Inflammatory macrophage treated with lipopolysaccharide for 1 hour (primary cell): ENCODE data around the gene LARP6.
"Not testable (repeated sequence)": the region's sequence is repeated elsewhere in the genome, so short reads cannot be mapped to it uniquely, and the experiment has no call there.

Source experiments
- DNase-seq, 2 donors: peaks; one replicate each; pipeline ENCODE4 v3.0.0-alpha.2; 2020 to 2022

Gene LARP6

DNA sequence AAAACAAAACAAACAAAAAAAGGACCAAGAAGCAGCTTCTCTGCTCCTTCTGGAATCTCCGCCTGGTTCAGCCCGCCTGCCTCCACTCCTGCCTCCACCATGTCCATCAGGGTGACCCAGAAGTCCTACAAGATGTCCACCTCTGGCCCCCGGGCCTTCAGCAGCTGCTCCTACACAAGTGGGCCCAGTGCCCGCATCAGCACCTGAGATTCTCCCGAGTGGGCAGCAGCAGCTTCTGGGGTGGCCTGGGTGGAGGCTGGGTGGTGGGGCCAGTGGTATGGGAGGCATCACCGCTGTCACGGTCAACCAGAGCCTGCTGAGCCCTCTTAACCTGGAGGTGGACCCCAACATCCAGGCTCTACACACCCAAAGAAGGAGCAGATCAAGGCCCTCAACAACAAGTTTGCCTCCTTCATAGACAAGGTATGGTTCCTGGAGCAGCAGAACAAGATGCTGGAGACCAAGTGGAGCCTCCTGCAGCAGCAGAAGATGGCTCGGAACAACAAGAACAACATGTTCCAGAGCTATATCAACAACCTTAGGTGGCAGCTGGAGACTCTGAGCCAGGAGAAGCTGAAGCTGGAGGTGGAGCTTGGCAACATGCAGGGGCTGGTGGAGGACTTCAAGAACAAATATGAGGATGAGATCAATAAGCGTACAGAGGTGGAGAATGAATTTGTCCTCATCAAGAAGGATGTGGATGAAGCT is 4.8 kb upstream of the LARP6 start:
- DNase-seq: not testable (repeated sequence)

DNA sequence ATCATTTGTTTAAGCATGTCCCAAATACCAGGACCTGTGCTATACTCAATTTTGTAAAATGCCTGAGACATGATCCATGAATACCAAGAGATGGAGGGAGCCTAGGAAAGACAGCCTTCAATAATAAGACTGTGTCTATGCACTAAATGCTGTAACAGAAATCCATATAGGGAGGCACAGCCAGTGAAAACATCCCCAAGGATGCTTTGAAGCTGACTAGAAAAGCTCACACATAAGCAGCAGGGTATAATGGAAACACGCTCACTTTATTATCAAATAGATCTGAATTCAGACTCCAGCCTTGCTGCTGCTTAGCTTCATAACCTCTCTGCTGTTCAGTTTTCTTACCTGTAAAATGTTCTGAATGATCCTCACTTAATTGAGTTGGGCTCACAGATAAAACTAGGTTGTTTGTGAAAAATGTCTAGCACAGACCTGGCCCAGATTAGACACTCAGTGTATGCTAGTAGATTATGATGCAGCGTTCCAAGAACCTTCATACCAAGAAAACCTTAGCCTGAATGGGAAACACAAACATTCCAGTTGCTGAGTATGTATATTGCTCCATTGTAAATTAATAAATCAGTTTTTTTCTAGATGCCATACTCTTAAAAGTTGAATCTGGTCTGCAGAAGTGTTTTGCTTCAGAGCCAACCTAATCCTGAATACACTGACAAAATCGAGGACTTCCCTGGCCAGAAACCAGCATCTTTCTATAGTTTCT is 3.8 kb upstream of the LARP6 start:
- no peak for DNase-seq

GRCh38 chr15:70856884-70857561 is 3.1 kb upstream of the LARP6 start:
- no peak for DNase-seq

- no peak for DNase-seq
Observed at GRCh38 chr15:70856177-70856883, 2.4 kb upstream of the LARP6 start.

DNA sequence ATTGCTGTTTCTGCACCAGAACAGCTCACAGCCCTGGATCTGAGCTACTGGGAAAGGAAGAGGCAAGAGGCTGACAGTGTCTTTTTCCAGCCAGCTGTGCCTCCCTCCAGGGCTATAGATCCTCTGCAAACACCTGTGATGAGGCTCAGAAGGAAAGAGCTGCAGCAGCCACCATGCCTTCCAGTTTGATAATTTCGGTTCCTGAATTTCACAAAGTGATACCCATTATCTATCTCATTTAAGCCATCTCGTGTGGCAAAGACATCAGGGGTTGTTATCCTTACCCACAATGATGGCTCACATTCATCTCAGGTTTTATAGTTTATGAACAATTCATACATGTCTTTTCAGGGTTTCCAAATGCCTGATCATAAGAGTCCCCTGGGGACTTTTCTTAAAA is 1.8 kb upstream of the LARP6 start:
- DNase-seq: no peak

GRCh38 chr15:70854666-70854976 is 664 bp upstream of the LARP6 start:
- no peak for DNase-seq

DNA sequence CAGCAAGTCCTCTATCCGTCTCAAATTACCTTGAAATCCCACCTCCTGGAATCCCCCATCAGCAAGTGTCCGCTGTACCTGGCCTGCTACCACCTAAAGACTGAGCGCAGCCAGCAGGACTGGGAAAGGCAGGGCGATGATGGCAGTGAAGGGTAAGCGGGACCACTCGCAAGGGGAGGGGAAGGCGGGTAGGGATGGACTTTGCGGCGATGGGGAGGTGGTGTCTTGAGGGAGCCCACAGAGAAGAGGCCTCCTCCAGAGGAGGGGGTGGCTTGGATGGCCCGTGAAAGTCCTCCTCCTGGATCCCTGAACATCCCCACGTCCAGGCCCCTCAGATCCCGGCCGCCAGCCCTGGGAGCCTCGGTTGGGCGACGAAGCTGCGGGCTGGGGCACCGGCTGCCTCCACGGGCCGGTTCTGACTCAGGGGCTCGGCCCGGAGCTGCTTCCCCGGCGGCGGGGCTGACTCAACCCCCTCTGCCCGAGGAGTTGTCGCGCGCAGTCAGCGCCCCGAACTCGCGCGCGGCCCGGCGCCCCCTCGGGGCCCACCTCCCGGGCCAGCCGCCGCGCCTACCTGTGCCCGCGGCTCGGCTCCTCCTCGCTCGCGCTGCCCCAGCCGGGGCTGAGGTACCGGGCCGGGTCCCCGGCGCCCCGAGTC is 512 bp downstream of the LARP6 start:
- no peak for DNase-seq

DNA sequence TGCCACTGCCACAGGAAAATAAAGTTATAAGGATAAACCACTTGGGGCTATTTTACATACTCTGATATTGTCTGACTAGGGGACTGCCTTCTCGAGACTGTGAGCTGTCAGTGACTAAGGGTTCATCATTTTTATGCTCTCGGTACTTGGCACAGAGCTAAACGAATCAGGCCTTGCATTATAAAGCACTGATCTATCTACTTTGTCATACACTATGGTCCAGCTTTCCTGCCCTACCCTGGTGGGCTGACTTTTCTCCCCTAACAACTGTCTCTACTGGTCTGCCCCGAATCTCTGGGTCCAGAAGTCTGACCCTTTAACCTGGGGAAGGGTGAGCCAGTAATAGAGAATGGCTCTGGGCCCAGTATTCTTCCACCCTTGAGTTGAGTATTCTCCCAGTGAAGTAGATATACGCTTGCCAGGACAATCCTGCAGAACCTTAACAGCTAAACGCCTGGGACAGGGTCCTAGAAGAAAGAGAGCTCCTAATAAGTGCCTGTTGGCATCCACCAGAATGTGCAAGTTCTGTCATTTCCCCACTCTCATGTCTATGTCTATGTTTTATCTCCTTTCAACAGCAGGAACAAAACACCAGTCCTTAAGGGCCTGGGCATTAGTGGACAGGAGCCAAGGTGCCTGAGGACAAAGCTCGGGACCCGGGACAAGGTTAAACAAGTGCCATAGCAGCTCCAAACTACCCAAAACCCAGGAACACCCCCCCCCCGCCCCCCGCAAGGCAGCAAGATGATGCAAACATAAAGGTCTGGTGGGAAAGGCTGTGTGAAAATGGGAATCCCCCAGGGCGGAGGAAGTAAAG is 1.2 kb downstream of the LARP6 start:
- DNase-seq: no peak

DNA sequence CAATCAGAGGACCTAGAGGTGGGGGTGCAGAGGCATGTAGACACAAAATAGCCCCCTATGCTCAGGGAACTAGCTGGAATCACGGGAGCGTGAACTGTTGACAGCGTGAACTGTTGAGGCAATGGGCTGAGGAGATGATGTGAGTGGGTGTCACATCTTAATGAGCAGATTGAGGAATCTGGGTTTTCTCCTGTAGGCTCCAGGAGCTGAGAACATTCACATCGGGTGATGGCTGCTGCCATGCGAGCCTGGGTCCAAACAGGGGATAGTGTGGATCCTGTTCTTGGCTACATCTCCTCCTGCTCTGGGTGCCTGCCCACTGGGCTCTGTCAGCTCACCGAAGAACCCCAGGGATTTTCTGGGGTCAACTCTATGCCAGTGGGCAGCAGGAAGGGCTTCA is 2.1 kb downstream of the LARP6 start:
- no peak for DNase-seq

- no peak for DNase-seq
Observed at GRCh38 chr15:70845602-70846360, 8.2 kb downstream of the LARP6 start.

GRCh38 chr15:70837476-70837875 is 16.5 kb downstream of the LARP6 start:
- no peak for DNase-seq

- DNase-seq: no peak
Observed at GRCh38 chr15:70835841-70836240, 18.1 kb downstream of the LARP6 start.

DNA sequence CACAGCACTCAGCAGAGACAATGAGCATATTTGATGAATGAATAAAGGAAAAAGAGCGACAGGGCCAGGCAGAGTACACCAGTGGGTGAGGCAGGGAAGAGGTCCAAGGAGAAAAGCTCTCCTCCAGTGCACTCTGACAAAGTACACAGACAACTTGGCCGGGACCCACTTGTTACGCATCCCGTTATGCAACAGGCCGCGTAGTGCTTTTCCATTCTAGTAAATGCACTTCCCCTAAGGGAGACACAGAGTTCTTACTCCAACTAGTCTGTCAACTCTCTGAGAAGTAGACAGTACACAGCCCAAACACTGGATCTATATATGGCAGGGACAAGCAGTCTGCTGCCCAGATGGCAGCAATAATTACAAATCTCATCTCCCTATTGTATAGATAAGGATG is 18.5 kb downstream of the LARP6 start:
- no peak for DNase-seq

DNA sequence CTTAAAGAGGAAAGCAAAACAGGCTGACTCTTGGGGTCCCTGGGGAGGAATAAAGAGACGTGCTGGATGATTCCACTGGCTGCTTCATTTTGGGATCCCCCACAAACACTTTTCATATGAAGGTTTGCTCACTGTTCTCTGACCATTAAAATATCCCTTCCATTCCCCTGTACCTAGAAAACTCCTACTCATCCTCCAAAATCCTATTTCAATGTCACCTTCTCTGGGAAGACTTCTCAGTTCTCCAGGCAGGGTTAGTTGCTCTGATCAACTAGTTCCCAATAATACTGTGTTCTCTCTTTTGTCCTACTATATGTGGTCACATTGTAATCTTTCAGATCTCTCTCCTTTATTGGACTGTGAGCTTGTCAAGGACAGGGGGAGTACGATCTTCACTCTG is 19.0 kb downstream of the LARP6 start:
- no peak for DNase-seq

GRCh38 chr15:70833861-70834765 is 19.8 kb downstream of the LARP6 start:
- DNase-seq: peak in 1 of 2 donors; percentile 5

GRCh38 chr15:70833422-70833821 is 20.5 kb downstream of the LARP6 start:
- DNase-seq: no peak

- DNase-seq: no peak
Observed at GRCh38 chr15:70832176-70832575, 21.8 kb downstream of the LARP6 start.

- no peak for DNase-seq
Observed at GRCh38 chr15:70831094-70831911, 22.7 kb downstream of the LARP6 start.

DNA sequence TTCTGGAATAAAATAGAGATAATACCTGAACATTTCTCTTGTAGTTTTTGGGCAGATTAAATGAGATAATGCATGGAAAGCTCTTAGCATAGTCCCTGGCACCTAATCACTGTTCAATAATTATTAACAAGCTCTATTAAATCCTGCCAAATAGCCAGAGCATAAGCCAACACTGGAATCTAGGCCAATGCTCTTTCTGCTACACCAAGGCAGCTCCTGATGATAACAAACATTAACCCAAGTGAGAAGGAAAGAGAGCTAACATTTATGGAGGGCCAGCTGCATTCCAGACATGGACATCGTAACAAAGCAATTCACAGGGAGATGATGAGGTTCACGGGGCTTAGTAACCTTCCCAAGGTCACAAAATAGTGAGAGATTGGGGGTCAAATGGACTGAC is 23.3 kb downstream of the LARP6 start:
- no peak for DNase-seq
